Measurements from ENCODE around the gene ZNF292. TPM values are rescaled to one million over a fixed set of nuclear protein-coding genes. Genes with fewer than 3 reads are reported as not detected.

Gene ZNF292
- total and polyA plus RNA-seq, 2 experiments from 2014 or later: 20.9 to 38.3 TPM

DNA sequence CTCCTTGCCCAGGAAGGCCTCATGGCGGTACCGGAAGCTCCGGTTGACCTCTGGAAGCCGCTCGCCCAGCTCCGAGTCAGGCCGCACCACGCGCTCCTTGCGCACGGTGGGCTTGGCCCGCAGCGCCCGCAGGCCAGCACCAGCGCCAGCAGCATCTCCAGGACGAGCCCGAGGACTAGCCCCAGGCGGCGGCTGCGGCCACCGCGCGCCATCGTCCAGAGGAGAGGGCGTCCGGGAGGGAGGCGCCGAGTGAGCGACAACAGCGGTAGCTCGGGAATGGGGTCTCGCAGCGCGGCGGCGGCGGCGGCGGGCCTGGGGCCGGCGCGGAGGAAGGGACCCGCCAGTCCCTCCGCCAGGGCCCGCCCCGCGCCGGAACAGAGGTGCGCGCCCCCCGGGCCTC, 32.9 kb upstream of the ZNF292 start:
- no peak for DNase-seq (ENCODE audit: low spot score)

DNA sequence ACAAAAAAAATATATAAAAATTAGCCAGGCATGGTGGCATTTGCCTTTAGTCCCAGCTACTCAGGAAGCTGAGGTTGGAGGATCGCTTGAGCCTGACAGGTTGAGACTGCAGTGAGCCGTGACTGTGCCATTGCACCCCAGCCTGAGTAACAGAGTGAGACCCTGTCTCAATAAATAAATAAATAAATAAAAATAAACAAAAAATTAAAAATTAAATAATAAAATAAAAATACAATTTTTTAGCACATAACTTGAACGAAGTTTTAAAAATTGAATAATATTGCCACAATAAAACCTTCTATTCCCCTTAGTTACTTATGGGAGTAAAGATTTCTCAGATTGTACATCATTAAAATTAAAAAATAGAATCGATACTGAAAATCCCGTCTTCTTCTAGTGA, 31.3 kb upstream of the ZNF292 start:
- no peak overlapping the region for H3K4me3 ChIP-seq
- H3K36me3 ChIP-seq (replicated peaks; ENCODE audit: insufficient read depth, low read depth): no peaks in the 10 kb centered on the region
- H2AFZ ChIP-seq: no peak overlapping the region
- no peaks in the 10 kb centered on the region for H3K79me2 ChIP-seq
- no peaks in the 10 kb centered on the region for H4K20me1 ChIP-seq (ENCODE audit: insufficient read depth, poor library complexity, severe bottlenecking)
- H3K27ac ChIP-seq: no peak overlapping the region
- no peak overlapping the region for H3K4me2 ChIP-seq
- no peak for DNase-seq (ENCODE audit: low spot score)
- H3K9me3 ChIP-seq (ENCODE audit: low read depth): no peaks in the 10 kb centered on the region
- H3K4me1 ChIP-seq (ENCODE audit: insufficient read depth): no peaks in the 10 kb centered on the region
- TF ChIP-seq EZH2 (IDR thresholded peaks at IDR 0.05; ENCODE audit: borderline replicate concordance): no peak
- H3K9me2 ChIP-seq (replicated peaks; ENCODE audit: insufficient read depth): no peaks in the 10 kb centered on the region
- WGBS (ENCODE audit: low lambda C conversion rate, missing lambda C conversion rate): 95% methylated on average over 5 of the region's 5 CpGs
- no peaks in the 10 kb centered on the region for H3K27me3 ChIP-seq

More for the DNA sequence above, 32.9 kb upstream of the ZNF292 start:
- H2AFZ ChIP-seq: no peak overlapping the region
- no peak overlapping the region for H3K4me2 ChIP-seq
- no peaks in the 10 kb centered on the region for H3K9me2 ChIP-seq (replicated peaks; ENCODE audit: insufficient read depth)
- no peak for TF ChIP-seq EZH2phosphoT487 (IDR thresholded peaks at IDR 0.05; ENCODE audit: low read depth, severe bottlenecking, unreplicated experiment)
- no peak for TF ChIP-seq EZH2 (IDR thresholded peaks at IDR 0.05; ENCODE audit: borderline replicate concordance)
- TF ChIP-seq, protein P1, sequence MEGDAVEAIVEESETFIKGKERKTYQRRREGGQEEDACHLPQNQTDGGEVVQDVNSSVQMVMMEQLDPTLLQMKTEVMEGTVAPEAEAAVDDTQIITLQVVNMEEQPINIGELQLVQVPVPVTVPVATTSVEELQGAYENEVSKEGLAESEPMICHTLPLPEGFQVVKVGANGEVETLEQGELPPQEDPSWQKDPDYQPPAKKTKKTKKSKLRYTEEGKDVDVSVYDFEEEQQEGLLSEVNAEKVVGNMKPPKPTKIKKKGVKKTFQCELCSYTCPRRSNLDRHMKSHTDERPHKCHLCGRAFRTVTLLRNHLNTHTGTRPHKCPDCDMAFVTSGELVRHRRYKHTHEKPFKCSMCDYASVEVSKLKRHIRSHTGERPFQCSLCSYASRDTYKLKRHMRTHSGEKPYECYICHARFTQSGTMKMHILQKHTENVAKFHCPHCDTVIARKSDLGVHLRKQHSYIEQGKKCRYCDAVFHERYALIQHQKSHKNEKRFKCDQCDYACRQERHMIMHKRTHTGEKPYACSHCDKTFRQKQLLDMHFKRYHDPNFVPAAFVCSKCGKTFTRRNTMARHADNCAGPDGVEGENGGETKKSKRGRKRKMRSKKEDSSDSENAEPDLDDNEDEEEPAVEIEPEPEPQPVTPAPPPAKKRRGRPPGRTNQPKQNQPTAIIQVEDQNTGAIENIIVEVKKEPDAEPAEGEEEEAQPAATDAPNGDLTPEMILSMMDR (IDR thresholded peaks at IDR 0.05; ENCODE audit: poor library complexity): no peak
- no peaks in the 10 kb centered on the region for H3K36me3 ChIP-seq (replicated peaks; ENCODE audit: insufficient read depth, low read depth)
- H3K27me3 ChIP-seq: no peaks in the 10 kb centered on the region
- H4K20me1 ChIP-seq (ENCODE audit: insufficient read depth, poor library complexity, severe bottlenecking): no peaks in the 10 kb centered on the region
- no peaks in the 10 kb centered on the region for H3K4me1 ChIP-seq (ENCODE audit: insufficient read depth)
- H3K4me3 ChIP-seq: no peak overlapping the region
- WGBS (ENCODE audit: low lambda C conversion rate, missing lambda C conversion rate): 95% methylated on average over 24 of the region's 51 CpGs
- no peaks in the 10 kb centered on the region for H3K79me2 ChIP-seq
- no peaks in the 10 kb centered on the region for H3K9me3 ChIP-seq (ENCODE audit: low read depth)
- H3K27ac ChIP-seq: no peak overlapping the region

DNA sequence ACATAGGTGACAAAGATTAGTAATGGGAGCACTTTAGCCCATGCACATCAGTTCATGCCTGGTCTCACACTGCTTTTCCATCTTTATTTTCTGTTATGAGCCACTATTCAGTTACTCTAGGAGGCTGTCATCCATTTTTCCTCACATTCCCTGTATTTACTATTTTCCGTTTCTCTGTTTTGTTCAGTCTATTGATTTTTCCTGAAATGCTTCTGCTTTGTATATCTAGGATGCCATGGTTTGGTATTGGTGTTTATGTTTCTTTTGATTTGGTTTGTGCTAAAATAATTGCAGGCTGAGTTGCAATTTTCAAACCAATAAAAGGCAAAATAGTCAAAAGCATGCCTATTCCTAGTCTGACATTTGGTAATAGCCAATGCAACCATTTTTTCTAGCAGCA, 28.9 kb upstream of the ZNF292 start:
- Histone ChIP-seq H4K20me1 (ENCODE audit: insufficient read depth, poor library complexity, severe bottlenecking) (no peaks in the 10 kb centered on the region), H3K79me2 (no peaks in the 10 kb centered on the region), H3K4me3 (no peak overlapping the region), H3K9me3 (ENCODE audit: low read depth) (no peaks in the 10 kb centered on the region), H3K36me3 (replicated peaks; ENCODE audit: insufficient read depth, low read depth) (no peaks in the 10 kb centered on the region), H3K4me1 (ENCODE audit: insufficient read depth) (no peaks in the 10 kb centered on the region), H3K4me2 (no peak overlapping the region), H3K9me2 (replicated peaks; ENCODE audit: insufficient read depth) (no peaks in the 10 kb centered on the region), H3K27ac (no peak overlapping the region), H2AFZ (no peak overlapping the region), H3K27me3 (no peaks in the 10 kb centered on the region)
- no peak for DNase-seq (ENCODE audit: low spot score)
- TF ChIP-seq EZH2 (IDR thresholded peaks at IDR 0.05; ENCODE audit: borderline replicate concordance): no peak
- TF ChIP-seq, protein P1 (IDR thresholded peaks at IDR 0.05; ENCODE audit: poor library complexity): no peak
- no peak for TF ChIP-seq EZH2phosphoT487 (IDR thresholded peaks at IDR 0.05; ENCODE audit: low read depth, severe bottlenecking, unreplicated experiment)
- WGBS (ENCODE audit: low lambda C conversion rate, missing lambda C conversion rate): 58% methylated on average over 1 of the region's 1 CpG

DNA sequence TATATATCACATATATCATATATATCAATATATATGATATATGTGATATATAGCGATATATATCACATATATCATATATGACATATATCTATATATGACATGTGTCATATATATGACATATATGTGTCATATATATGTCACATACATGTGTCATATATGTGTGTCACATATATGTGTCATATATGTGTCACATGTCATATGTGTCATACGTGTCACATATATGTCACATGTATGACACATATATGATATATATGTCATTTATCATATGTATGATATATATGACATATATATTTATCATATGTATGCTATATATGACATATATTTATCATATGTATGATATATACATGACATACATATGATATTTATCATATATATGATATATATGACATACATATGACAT, 27.6 kb upstream of the ZNF292 start:
- no peaks in the 10 kb centered on the region for H3K9me2 ChIP-seq (replicated peaks; ENCODE audit: insufficient read depth)
- no peak overlapping the region for H3K4me3 ChIP-seq
- H3K36me3 ChIP-seq (replicated peaks; ENCODE audit: insufficient read depth, low read depth): no peaks in the 10 kb centered on the region
- no peak overlapping the region for H3K4me2 ChIP-seq
- no peak overlapping the region for H3K27ac ChIP-seq
- H2AFZ ChIP-seq: no peak overlapping the region
- no peaks in the 10 kb centered on the region for H3K4me1 ChIP-seq (ENCODE audit: insufficient read depth)
- H4K20me1 ChIP-seq (ENCODE audit: insufficient read depth, poor library complexity, severe bottlenecking): no peaks in the 10 kb centered on the region
- DNase-seq (ENCODE audit: low spot score): no peak
- no peaks in the 10 kb centered on the region for H3K79me2 ChIP-seq
- no peak for TF ChIP-seq EZH2phosphoT487 (IDR thresholded peaks at IDR 0.05; ENCODE audit: low read depth, severe bottlenecking, unreplicated experiment)
- TF ChIP-seq EZH2 (IDR thresholded peaks at IDR 0.05; ENCODE audit: borderline replicate concordance): no peak
- TF ChIP-seq, protein P1 (IDR thresholded peaks at IDR 0.05; ENCODE audit: poor library complexity): no peak
- no peaks in the 10 kb centered on the region for H3K27me3 ChIP-seq
- WGBS (ENCODE audit: low lambda C conversion rate, missing lambda C conversion rate): 98% methylated on average over 2 of the region's 2 CpGs
- H3K9me3 ChIP-seq (ENCODE audit: low read depth): no peaks in the 10 kb centered on the region
